Uterus (tissue), 4 donors: Measurements from ENCODE around the gene RANBP9. TPM values are rescaled to one million over a fixed set of nuclear protein-coding genes. Genes with fewer than 3 reads are reported as not detected.

Source experiments
- DNase-seq, 2 donors: peaks; one replicate each; pipeline ENCODE4 v3.0.0-alpha.2; 2019 to 2020
- H3K27ac ChIP-seq, 2 donors: fragments of 200-600 bp; sonication (generic); 1 replicate in 1 of 2; 2 replicates in 1 of 2; pipeline ENCODE4 v1.5.1; 2016 to 2018
- H3K27me3 ChIP-seq, 2 donors: fragments of 200-600 bp; sonication (generic); one replicate each; pipeline ENCODE4 v1.5.1; 2018 to 2019; ENCODE audit warnings: control low read depth in 1 of 2
- H3K36me3 ChIP-seq, 2 donors: fragments of 200-600 bp; sonication (generic); one replicate each; pipeline ENCODE4 v1.5.1; 2019; ENCODE audit warnings: control low read depth in 1 of 2
- H3K4me1 ChIP-seq, 2 donors: fragments of 200-600 bp; sonication (generic); one replicate each; pipeline ENCODE4 v1.5.1; 2018 to 2019; ENCODE audit warnings: control low read depth in 1 of 2
- H3K4me3 ChIP-seq, 2 donors: fragments of 200-600 bp; sonication (generic); 1 replicate in 1 of 2; 2 replicates in 1 of 2; pipeline ENCODE4 v1.5.1; 2018 to 2019; ENCODE audit warnings: mild to moderate bottlenecking in 1 of 2
- H3K9me3 ChIP-seq, 2 donors: fragments of 200-600 bp; sonication (generic); one replicate each; pipeline ENCODE4 v1.5.1; 2019; ENCODE audit warnings: control low read depth in 1 of 2
- CTCF ChIP-seq, 4 experiments: fragments of 200-600 bp in 2 of 4; fragments of 450-650 bp in 2 of 4; sonication (generic) in 2 of 4; IDR thresholded peaks; one replicate each; pipeline ENCODE4 v1.5.1; 2016 to 2019; ENCODE audit warnings: antibody characterized with exemption in 4 of 4, mild to moderate bottlenecking in 2 of 4, moderate library complexity in 1 of 4
- POLR2A ChIP-seq, 2 donors: fragments of 450-650 bp; IDR thresholded peaks; one replicate each; pipeline ENCODE4 v1.6.1; 2016; ENCODE audit warnings: antibody characterized with exemption in 2 of 2, mild to moderate bottlenecking in 1 of 2, moderate library complexity in 1 of 2
- intact Hi-C: fragments of 100-400 bp; cut with DNase I; formaldehyde crosslinking; loops from one replicate; pipeline ENCODE4 v1.15.1; 2023; ENCODE audit warnings: low total_unique reads
- total RNA-seq, 4 donors: library from RNA; depleted of rRNA in 3 of 4; stranded (reverse); fragments of >200 nt in 3 of 4; gene quantifications; one replicate each; pipeline versions ENCODE4 v1.1.0 to v1.2.4, GENCODE V29; 2014 to 2023
- donor health status: DM: yes; HTN: yes; CAD: no.

The RANBP9 gene
- total RNA-seq, 4 donors from 2014 or later = 22.6 to 49.0 (median 40.9) TPM

- Histone ChIP-seq H3K27me3 (no peaks in the 10 kb centered on the region), H3K9me3 (no peaks in the 10 kb centered on the region), H3K36me3 (no peaks in the 10 kb centered on the region), H3K4me3 (no peak overlapping the region), H3K4me1 (no peaks in the 10 kb centered on the region), H3K27ac (no peak overlapping the region)
- intact Hi-C loops = no loop called here
- TF ChIP-seq CTCF (IDR thresholded peaks at IDR 0.05) (no peak), POLR2A (IDR thresholded peaks at IDR 0.05) (no peak)
- no peak for DNase-seq
These were observed 58.3 kb downstream of the RANBP9 start for GRCh38 chr6:13653296-13653695.

- intact Hi-C loops = no loop called here
- TF ChIP-seq POLR2A (IDR thresholded peaks at IDR 0.05) (no peak), CTCF (IDR thresholded peaks at IDR 0.05) (no peak)
- DNase-seq = no peak
- Histone ChIP-seq H3K9me3 (no peaks in the 10 kb centered on the region), H3K27me3 (no peaks in the 10 kb centered on the region), H3K4me1 (no peaks in the 10 kb centered on the region), H3K27ac (no peak overlapping the region), H3K36me3 (no peaks in the 10 kb centered on the region), H3K4me3 (no peak overlapping the region)
These were observed 62.2 kb downstream of the RANBP9 start for GRCh38 chr6:13649393-13649792.

GRCh38 chr6:13648850-13649249 is 62.8 kb downstream of the RANBP9 start:
- no peaks in the 10 kb centered on the region for H3K27me3 ChIP-seq
- no peak for TF ChIP-seq CTCF (IDR thresholded peaks at IDR 0.05)
- no peak for TF ChIP-seq POLR2A (IDR thresholded peaks at IDR 0.05)
- intact Hi-C loops = no loop called here

GRCh38 chr6:13643125-13643524 is 68.5 kb downstream of the RANBP9 start:
- no peaks in the 10 kb centered on the region for H3K9me3 ChIP-seq
- H3K27me3 ChIP-seq = no peaks in the 10 kb centered on the region
- no peak for DNase-seq
- no peak overlapping the region for H3K4me3 ChIP-seq
- intact Hi-C loops = no loop called here
- TF ChIP-seq POLR2A (IDR thresholded peaks at IDR 0.05) (no peak), CTCF (IDR thresholded peaks at IDR 0.05) (no peak)
- no peaks in the 10 kb centered on the region for H3K36me3 ChIP-seq
- H3K27ac ChIP-seq = no peak overlapping the region
- H3K4me1 ChIP-seq = no peaks in the 10 kb centered on the region

More at GRCh38 chr6:13648850-13649249, 62.8 kb downstream of the RANBP9 start:
- Histone ChIP-seq H3K9me3 (no peaks in the 10 kb centered on the region), H3K4me3 (no peak overlapping the region), H3K36me3 (no peaks in the 10 kb centered on the region), H3K27ac (no peak overlapping the region), H3K4me1 (no peaks in the 10 kb centered on the region)
- no peak for DNase-seq

- Histone ChIP-seq H3K36me3 (no peaks in the 10 kb centered on the region), H3K27ac (no peak overlapping the region), H3K4me3 (no peak overlapping the region), H3K4me1 (no peaks in the 10 kb centered on the region), H3K9me3 (no peaks in the 10 kb centered on the region), H3K27me3 (no peaks in the 10 kb centered on the region)
- DNase-seq = no peak
- TF ChIP-seq CTCF (IDR thresholded peaks at IDR 0.05) (no peak), POLR2A (IDR thresholded peaks at IDR 0.05) (no peak)
- intact Hi-C loops = no loop called here
These were observed 70.3 kb downstream of the RANBP9 start for GRCh38 chr6:13641315-13641714.
